MM.1S (cell line): Measurements from ENCODE around the gene NALCN.

Source experiments
- DNase-seq: peaks from one replicate; pipeline ENCODE4 v3.0.0-alpha.2; 2015
- H2AFZ ChIP-seq: fragments of 300-600 bp; sonication (generic); 2 replicates; pipeline ENCODE4 v1.6.0; 2016; ENCODE audit warnings: antibody characterized with exemption, low read length
- H3F3A ChIP-seq: fragments of 300-600 bp; sonication (generic); 2 replicates; pipeline ENCODE4 v1.6.1; 2016; ENCODE audit warnings: mild to moderate bottlenecking, antibody characterized with exemption, low read length, moderate library complexity, mixed read lengths; ENCODE audit not compliant: insufficient read depth
- H3K27ac ChIP-seq: fragments of 300-600 bp; sonication (generic); 2 replicates; pipeline ENCODE4 v1.5.1; 2016; ENCODE audit warnings: mild to moderate bottlenecking, low read length
- H3K27me3 ChIP-seq: fragments of 300-600 bp; sonication (generic); replicated peaks from 2 replicates; pipeline ENCODE4 v1.6.0; 2016; ENCODE audit warnings: low read length; ENCODE audit not compliant: insufficient read depth
- H3K36me3 ChIP-seq: fragments of 300-600 bp; sonication (generic); replicated peaks from 2 replicates; pipeline ENCODE4 v1.6.1; 2016; ENCODE audit warnings: mild to moderate bottlenecking, low read length, mixed read lengths; ENCODE audit not compliant: insufficient read depth
- H3K4me1 ChIP-seq: fragments of 300-600 bp; sonication (generic); 2 replicates; pipeline ENCODE4 v1.6.1; 2016; ENCODE audit warnings: low read length, mixed read lengths
- H3K4me2 ChIP-seq: fragments of 300-600 bp; sonication (generic); 2 replicates; pipeline ENCODE4 v1.6.0; 2016; ENCODE audit warnings: low read depth, low read length
- H3K4me3 ChIP-seq: fragments of 300-600 bp; sonication (generic); 2 replicates; pipeline ENCODE4 v1.5.1; 2016; ENCODE audit warnings: low read length, mixed read lengths
- H3K79me2 ChIP-seq: fragments of 300-600 bp; sonication (generic); 2 replicates; pipeline ENCODE4 v1.6.1; 2016; ENCODE audit warnings: mixed run types, low read length, mixed read lengths
- H3K9ac ChIP-seq: fragments of 300-600 bp; sonication (generic); 2 replicates; pipeline ENCODE4 v1.6.1; 2016; ENCODE audit warnings: low read length, mixed read lengths
- H3K9me2 ChIP-seq: fragments of 300-600 bp; sonication (generic); replicated peaks from 2 replicates; pipeline ENCODE4 v1.6.1; 2016; ENCODE audit warnings: mild to moderate bottlenecking, low read length, mixed read lengths; ENCODE audit not compliant: insufficient read depth
- H3K9me3 ChIP-seq: fragments of 300-600 bp; sonication (generic); replicated peaks from 2 replicates; pipeline ENCODE4 v1.6.1; 2016; ENCODE audit warnings: mild to moderate bottlenecking, low read length, mixed read lengths; ENCODE audit not compliant: insufficient read depth
- H4K20me1 ChIP-seq: fragments of 300-600 bp; sonication (generic); 2 replicates; pipeline ENCODE4 v1.6.1; 2016; ENCODE audit warnings: mild to moderate bottlenecking, low read length, moderate library complexity, mixed read lengths; ENCODE audit not compliant: insufficient read depth
- CTCF ChIP-seq: fragments of 300-600 bp; sonication (generic); IDR thresholded peaks from 2 replicates; pipeline ENCODE4 v1.5.1; 2016; ENCODE audit warnings: antibody characterized with exemption, low read length, mixed read lengths
- EZH2 ChIP-seq: fragments of 300-600 bp; sonication (generic); optimal IDR thresholded peaks from 2 replicates; pipeline ENCODE3; 2017; ENCODE audit warnings: low read depth, mild to moderate bottlenecking, antibody characterized with exemption, low read length, mixed read lengths
- EZH2phosphoT487 ChIP-seq: fragments of 300-600 bp; sonication (generic); IDR thresholded peaks from 2 replicates; pipeline ENCODE4 v1.6.1; 2018; ENCODE audit warnings: antibody characterized with exemption, low read length

NALCN gene

GRCh38 chr13:101326710-101327109 lies 89.6 kb downstream of the NALCN start:
- Histone ChIP-seq H3K4me1 (no peaks in the 10 kb centered on the region), H3K27ac (no peak overlapping the region), H3K9me3 (no peaks in the 10 kb centered on the region), H3K79me2 (no peaks in the 10 kb centered on the region), H3K27me3 (no peaks in the 10 kb centered on the region), H3K9me2 (no peaks in the 10 kb centered on the region), H3K4me2 (no peak overlapping the region), H3F3A (no peaks in the 10 kb centered on the region), H3K36me3 (no peaks in the 10 kb centered on the region), H3K4me3 (no peak overlapping the region), H3K9ac (no peak overlapping the region), H4K20me1 (no peaks in the 10 kb centered on the region), H2AFZ (no peak overlapping the region)
- no peak for DNase-seq
- no peak for TF ChIP-seq EZH2phosphoT487
- no peak for TF ChIP-seq CTCF
- no peak for TF ChIP-seq EZH2

- TF ChIP-seq EZH2phosphoT487 (no peak), EZH2 (no peak), CTCF (no peak)
- no peaks in the 10 kb centered on the region for H3K4me1 ChIP-seq
- H3K27ac ChIP-seq: no peak overlapping the region
- DNase-seq: no peak
- no peaks in the 10 kb centered on the region for H3F3A ChIP-seq
- H3K9me3 ChIP-seq: no peaks in the 10 kb centered on the region
- no peaks in the 10 kb centered on the region for H3K9me2 ChIP-seq
- H3K4me3 ChIP-seq: no peak overlapping the region
- no peak overlapping the region for H3K9ac ChIP-seq
- H3K4me2 ChIP-seq: no peak overlapping the region
- no peaks in the 10 kb centered on the region for H4K20me1 ChIP-seq
- no peaks in the 10 kb centered on the region for H3K79me2 ChIP-seq
- no peaks in the 10 kb centered on the region for H3K27me3 ChIP-seq
- H3K36me3 ChIP-seq: no peaks in the 10 kb centered on the region
- no peak overlapping the region for H2AFZ ChIP-seq
These were observed 90.9 kb downstream of the NALCN start for GRCh38 chr13:101325423-101325822.

DNA sequence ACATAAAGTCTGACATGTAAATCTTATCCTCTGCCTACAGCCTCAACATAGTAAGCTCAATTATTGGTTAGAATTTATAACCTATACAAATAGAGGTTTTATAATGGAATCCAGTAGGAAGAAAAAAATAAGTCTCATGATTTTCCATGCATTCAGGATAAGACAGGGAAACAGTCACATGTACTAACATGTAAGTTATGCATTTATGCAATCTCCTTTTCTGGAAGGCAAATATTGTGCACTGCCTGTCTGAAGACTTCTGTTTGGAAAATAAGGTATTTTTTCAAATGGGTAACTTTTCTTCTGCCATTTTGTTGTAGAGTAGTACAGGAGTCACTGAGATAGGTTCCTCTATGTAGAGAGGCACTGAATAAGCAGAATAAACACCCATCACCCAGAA lies 92.7 kb downstream of the NALCN start:
- no peak overlapping the region for H2AFZ ChIP-seq
- no peak overlapping the region for H3K4me2 ChIP-seq
- H3K27me3 ChIP-seq: no peaks in the 10 kb centered on the region
- DNase-seq: no peak
- H3F3A ChIP-seq: no peaks in the 10 kb centered on the region
- no peaks in the 10 kb centered on the region for H3K4me1 ChIP-seq
- no peaks in the 10 kb centered on the region for H4K20me1 ChIP-seq
- H3K9me2 ChIP-seq: no peaks in the 10 kb centered on the region
- no peaks in the 10 kb centered on the region for H3K9me3 ChIP-seq
- no peaks in the 10 kb centered on the region for H3K79me2 ChIP-seq
- no peaks in the 10 kb centered on the region for H3K36me3 ChIP-seq
- H3K4me3 ChIP-seq: no peak overlapping the region
- TF ChIP-seq EZH2 (no peak), CTCF (no peak), EZH2phosphoT487 (no peak)
- H3K9ac ChIP-seq: no peak overlapping the region
- no peak overlapping the region for H3K27ac ChIP-seq
